Activated naive CD4-positive, alpha-beta T cell treated with anti-CD3 and anti-CD28 coated beads, Interleukin-2, amount 50 U/mL, for 16 hours (primary cell): ENCODE measurements around the gene HINT2.
A peak's percentile ranks its signal among the peaks of the same experiment; 100 is the strongest.

Experiments
- DNase-seq: peaks from one replicate; pipeline ENCODE4 v3.0.0-alpha.2; 2020

HINT2 gene

DNA sequence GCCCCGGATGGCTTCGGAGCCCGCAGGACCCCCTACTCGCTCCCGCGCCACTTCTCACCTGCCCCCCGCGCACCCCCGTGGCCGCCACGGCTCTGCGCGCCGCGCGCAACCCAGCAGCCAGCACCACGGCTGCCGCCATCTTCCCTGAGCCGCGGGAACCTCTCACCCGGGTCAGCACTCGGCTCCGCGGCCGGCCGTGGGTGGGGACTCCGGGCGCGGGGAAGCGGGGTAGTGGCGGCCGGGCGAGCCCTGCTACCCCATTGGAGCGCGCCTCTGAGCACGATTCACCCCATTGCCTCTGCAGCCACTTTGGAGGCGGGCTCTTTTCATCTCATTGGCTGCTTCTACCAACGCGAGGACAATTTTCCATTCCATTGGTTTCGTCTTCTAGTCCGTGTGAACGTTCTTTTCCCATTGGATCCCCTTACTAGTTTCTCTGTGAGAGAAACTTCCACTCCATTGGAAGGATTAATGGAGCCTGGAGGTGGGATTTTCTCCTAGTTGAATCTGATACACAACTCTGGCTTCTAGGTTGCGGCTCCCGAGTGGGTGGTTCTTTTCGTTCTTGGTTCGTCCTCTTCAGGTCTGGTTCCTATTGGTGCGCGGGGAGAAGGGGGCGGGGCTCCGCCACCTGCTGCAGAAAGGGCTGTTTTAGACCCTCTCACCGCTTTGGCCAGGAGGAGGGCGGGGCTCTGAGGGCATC, at the start of gene HINT2:
HINT2 (minus strand) TSS at position 202 of the 703 bp plus-strand sequence; CDS start at position 139, 63 bp downstream.
- peak; percentile 99 for DNase-seq

DNA sequence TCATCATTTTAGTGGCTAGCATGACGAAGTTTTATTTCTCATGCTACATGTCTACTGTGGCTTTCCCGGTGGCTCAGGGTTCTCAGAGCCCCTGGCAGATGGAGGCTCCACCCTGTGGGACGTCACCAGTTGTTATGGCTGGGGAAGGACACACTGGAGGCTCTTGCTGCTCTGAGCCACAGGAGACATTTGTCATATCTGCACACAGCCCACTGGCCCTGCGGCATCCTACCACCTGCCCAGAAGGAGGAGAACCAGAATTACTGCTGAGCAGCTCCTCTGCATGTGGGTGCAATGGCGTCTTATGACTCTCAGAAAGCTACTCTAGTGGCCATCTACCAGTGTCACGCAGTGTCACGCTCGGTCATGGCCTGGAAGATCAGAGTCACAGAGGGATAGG, 48.7 kb upstream of the HINT2 start:
- no peak for DNase-seq

DNA sequence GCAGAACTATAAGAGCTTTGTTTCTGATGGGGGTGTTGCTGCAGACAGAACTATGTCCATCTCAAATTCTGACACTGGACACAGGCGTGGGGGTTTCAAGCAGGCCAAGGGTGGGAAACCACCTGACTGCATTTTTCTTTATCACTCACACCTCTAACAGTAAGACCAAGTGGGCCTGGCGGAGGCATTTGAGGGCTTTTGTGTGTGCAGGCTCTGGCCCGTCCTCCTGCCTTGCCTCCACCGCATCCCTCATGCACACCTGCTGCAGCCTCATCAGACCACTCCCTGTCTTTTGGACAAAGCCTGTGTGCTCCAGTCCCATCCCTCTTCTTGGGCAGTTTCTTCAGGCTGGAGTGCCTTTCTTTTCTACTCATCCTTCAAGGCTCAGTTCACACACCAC, 47.5 kb upstream of the HINT2 start:
- no peak for DNase-seq

DNA sequence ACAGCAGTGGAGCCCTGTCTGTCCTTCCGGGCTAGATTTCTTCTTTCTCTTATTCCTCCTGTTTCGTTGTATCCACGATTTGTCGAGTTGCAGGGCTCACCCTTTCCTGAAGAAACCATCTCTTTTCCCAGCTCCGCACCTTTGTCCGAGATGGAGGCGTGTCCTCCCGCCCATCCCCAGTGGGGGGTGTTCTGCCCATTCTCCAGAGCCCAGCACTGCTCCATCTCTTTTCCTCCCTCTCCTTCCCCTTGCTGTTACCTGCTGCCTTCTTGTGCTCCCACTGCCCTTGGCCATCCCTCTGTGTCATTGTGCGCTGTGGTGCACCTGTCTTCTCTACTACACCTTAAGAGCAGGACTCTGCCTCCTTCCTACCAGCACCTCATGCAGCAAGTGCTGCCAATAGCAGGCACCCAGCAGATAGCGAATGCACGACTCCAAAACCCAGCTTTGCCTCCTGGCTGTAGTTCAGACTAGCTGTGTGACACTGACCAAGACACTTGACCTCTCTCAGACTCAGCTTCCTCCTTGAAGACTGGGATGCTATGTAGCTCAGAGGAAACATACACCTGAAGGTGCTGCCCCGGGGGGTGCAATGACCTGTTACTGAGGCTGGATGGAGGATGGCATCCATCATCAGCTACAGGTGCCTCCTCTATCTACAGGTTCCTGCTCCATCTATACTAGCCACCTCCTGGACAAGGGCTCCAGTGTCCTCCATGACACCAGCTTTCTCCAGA, 46.5 kb upstream of the HINT2 start:
- DNase-seq, result no peak

DNA sequence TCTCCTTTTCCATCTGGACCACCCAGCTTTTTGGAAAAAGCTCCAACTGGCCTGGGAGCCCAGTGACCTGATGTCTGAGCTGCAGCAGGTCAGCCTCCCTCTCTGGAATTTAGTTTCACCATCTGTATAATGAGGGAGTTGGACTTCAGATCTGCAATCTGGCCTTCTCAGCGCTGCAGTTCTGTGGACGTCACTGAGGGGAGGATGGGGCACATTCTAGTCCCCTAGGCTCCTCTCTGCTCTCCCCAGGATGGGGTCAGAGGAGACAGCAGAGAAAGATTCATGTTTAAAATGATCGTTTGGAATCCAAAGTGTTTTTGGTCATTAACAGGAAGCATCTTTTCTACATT, 45.1 kb upstream of the HINT2 start:
- no peak for DNase-seq

DNA sequence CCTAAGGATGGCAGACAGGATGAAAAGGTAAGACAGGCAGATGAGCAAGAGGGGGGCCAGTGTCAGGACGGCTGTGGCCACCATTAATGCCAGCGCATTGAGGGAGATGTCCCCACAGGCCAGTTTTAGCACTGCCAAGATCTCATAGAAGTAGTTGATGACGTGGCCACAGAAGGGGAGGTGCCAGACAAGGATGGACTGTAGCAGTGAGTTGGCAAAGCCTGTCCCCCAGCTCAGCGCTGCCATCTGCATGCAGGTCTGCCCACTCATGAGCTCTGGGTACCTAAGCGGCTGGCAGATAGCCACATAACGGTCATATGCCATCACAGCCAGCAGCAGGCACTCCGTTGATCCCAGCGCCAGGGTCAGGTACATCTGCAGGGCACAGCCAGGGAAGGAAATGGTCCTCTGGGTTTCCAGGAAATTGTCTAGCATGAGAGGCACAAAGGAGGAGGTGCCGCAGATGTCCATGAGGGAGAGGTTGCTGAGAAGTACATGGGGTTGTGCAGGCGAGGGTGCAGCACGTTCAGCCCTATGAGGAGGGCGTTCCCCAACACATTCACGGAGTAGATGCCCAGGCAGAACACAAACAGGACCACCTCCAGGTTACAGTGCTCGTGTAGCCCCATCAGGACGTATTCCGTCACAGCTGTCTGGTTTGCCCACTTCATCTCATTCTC, 44.6 kb upstream of the HINT2 start:
- DNase-seq, result no peak

DNA sequence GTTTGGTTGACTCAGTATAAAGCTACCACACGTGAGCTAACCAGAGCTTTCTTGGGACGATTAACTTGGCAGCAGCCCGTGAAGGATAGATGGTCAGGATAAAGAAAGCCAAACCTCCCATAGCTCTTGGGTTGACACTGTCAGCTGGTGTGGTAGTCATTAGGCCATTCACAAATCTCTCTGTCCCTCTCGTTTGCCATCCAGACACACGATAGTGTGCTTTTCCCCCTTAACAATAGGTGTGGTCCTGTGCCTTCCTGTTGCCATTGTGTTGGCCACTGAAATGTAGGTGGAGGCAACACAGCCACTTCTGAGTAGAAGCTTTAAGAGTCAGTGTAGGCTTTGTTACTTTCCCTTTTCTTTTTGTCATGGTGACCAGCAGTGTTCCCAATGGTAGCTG, 43.6 kb upstream of the HINT2 start:
- DNase-seq, result no peak

DNA sequence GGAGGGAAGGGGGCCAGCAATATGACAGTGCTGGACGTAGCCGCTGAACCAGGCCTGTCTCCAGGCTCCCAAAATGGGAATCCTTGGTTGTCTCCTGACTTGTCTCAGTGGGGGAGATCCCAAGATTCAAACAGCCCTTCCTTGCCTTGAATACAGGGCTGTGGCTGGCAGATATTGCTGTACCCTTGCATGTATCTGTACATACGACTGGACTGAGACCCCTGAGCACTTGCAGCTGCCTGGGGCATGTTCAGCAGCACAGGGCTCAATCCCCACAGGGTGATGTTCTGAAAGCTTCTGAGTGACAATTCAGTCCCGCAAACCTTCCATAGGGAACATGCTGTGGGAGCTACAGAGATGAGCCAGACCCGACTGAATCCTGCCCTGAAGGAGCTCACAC, 42.0 kb upstream of the HINT2 start:
- DNase-seq, result no peak

DNA sequence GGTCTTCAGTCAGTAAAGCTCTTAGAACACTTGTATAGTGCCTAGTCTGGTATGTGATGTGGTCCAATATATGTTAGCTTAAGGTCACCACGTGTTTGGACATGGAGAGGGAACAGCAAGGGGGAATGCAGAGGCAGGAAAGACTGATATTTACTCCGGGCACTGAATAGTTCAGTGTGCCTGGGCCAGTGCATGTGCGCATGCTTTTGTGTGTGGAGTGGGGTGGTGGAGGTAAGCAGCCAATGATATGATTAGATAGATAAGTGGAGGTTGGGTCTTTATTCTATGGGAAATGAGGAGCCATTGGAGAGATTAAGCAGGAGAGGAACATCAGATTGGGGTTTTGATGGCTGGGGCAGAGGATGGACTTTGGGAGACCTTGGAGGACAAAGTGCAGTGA, 41.4 kb upstream of the HINT2 start:
- no peak for DNase-seq

DNA sequence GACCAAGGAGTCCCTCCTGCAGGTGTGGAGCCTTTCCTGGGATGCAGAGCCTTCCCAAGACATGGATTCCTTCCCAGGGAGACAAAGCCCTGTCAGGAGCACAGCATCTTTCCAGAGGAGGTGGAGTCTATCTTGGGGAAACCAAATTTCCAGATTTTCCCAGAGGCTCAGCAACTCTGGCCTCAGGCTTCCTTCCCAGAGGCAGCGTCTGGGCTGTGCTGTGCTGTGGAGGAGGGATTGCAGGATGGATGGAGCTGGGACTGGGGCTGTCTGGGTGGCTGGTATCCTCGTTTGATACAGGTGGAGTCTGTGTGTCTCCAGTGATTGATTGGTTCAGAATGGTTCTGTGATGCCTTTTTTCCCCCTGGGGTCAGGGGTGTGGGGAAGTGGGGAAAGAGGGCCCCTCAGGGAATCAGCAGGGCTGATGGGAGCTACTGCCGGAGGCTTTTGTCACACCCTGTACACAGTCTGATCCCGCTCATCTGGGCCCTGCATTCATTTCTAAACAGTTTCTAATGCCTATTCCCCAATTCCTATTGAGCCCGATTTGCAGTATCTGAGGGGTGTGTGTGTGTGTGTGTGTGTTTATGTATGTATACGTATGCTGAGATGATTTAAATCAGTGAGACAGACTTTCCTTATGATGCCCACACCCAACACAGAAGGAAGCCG, 39.4 kb upstream of the HINT2 start:
- DNase-seq, result no peak

DNA sequence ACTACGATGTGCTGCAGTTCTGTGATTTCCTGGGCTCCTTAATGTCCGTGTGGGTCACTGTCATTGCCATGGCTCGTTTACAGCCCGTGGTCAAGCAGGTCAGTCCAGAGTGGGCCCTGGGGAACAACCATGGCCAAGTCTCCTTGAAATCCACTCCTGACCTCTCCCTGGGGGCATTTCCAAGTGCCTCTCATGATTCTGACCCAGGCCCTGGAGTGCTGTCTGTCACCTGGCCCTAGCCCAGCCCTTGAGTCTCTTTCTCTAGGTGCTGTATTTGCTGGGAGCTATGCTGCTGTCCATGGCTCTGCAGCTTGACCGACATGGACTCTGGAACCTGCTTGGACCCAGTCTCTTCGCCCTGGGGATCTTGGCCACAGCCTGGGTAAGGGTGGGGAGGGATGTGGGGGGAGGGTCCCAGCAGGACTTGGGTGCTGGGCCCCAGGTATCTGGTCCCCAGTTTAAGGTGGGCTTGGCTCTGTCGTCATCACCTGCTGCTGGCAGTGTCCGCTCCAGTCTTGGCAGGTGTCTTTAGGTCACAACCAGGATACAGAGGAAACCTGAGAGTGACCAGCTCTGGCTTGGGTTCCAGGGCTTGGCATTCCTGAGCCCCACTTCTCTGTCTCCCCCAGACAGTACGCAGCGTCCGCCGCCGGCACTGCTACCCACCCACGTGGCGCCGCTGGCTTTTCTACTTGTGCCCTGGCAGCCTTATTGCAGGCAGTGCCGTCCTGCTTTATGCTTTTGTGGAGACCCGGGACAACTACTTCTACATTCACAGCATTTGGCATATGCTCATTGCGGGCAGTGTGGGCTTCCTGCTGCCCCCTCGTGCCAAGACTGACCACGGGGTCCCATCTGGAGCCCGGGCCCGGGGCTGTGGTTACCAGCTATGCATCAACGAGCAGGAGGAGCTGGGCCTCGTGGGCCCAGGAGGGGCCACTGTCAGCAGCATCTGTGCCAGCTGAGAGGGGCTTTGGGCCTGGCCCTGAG, 38.3 kb upstream of the HINT2 start:
- no peak for DNase-seq

DNA sequence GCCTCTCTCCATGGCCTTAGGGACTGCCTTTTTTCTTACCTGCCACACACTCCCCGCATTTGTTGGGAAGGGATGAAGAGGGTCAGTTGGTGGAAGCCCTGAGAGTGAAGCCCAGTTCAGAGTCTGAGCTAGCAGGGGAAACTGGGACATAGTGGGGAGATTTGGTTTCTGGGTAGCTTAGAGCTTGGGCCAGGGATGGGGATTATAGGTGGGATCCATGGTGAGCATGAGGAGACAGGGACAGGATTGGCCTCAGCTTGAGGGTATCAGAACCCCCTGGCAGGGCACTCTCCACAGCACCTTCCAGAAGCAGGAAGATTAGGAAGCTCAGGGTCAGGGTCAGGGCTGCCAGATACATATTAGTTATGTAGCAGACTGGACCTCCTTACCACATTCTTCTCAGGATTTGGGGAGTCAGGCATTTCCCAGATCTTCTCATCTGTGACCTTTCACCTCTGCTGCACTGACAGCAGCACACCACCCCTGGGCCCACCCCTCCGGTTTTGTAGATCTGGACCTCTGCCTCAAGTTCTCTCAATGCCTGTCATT, 37.5 kb upstream of the HINT2 start:
- DNase-seq, result no peak

DNA sequence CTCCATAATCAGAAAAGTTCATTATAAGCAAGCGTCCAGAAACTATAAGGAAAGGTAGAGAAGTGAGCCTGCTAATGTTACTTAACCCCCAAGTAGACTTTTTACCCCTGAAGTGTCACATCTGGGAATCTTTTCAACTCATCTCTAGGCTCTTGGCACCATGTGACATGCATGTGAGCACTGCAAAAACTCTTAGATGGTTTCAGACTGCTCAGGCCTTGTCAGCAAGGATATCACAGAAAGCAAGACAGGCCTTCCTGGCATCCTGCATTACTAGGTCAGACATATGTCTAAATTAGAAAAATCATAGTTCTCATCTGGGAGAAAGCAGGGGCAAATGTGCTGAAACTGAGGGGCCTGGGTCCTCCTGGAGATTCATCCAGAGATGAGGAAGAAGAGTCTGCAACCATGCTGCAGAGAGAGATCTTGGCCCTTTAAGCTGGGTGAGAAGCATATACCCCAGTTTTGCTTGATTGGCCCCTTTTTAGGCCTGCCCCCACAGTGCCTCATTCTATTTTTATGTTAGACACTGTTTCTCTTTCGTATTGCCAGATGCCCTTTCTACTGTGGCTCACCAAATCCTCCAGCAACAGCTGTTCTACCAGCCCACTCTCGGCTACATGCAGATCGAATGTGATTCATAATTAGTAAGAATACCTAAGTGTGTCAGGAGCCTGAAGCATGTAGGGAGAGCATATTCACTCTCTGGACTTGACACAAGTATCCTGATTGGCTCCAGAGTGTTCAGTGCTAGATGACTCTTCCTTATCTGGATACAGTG, 33.1 kb upstream of the HINT2 start:
- DNase-seq, result no peak

DNA sequence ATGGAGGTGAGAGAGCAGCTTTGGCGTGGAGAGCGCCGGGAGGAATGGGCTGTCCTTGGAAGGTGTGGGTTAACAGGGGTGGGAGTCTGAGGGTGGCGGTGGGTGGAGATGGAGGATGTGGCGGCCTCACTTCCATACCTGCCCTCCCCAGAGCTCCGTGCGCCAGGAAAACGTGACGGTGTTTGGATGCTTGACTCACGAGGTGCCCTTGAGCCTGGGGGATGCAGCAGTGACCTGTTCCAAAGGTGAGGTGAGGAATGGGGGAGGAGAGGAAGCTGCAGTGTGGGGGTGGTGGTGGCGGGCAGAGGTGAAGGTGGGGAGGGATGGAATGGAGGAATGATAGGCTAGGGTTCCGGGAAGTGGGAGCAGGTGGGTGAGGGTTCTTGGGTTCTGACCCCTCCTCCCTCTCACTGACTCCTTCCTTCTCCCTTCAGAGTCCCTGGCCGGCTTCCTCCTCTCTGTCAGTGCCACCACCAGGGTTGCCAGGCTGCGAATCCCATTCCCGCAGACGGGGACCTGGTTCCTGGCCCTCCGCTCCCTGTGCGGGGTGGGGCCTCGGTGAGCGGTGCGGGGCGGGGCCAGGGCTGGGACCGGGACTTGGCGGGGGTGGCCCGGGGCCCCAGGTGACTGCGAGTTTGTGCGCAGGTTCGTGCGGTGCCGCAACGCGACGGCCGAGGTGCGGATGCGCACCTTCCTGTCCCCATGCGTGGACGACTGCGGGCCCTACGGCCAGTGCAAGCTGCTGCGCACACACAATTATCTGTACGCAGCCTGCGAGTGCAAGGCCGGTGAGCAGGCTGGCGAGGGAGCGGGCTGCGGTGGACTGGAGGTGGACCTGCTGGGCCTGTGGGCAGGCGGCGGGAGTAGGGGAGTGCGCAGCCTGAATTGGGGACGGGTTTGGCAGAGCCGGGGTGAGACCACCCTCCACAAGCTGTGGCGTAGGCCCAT, 31.3 kb upstream of the HINT2 start:
- DNase-seq, result no peak

DNA sequence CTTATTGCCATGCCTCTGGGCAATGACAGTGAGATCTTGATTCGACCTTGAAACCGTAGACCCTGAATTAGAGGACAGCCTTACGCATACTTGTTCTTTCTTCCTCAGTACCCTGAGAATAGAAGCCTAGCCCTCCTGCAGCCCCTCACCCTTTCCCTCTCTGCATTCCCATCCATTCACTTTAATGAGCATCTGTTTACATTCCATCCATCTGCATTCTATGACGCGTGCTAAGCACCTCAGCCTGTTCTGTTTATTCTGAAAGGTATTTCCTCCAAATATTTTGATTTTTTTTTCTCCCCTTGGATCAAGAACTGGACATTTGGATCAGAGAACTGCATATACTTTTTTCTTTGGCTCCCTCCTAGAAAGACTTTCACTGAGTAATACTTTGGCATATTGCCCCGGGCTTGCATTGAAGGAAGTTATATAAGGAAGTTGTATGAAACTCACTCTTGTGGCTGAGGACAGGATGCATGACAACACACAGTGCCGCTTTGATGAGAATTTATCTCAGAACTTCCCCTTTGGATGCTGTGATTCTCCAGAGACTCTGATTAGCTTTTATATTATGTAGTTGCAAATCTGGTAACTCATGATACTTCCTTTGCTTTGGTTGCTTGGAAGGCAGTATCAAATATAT, 29.9 kb upstream of the HINT2 start:
- DNase-seq, result no peak

DNA sequence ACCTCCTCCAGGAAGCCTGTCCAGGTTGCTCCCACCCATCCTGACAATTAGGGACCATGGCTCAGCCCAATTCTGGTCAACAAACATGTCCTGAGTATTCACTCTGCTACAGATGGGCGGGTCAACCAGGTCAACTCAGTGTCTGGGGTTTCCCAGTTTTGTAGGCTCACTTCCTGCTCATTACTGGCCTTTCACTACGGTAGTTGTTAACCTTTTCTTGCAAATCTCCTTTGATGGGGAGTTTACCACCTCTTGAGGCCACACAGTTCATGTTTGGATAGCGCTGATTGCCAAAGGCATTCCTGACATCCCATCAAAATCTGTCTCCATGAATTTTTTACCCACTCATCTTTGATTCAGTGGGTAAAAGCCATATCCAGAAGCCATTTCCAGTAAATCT, 28.0 kb upstream of the HINT2 start:
- no peak for DNase-seq

DNA sequence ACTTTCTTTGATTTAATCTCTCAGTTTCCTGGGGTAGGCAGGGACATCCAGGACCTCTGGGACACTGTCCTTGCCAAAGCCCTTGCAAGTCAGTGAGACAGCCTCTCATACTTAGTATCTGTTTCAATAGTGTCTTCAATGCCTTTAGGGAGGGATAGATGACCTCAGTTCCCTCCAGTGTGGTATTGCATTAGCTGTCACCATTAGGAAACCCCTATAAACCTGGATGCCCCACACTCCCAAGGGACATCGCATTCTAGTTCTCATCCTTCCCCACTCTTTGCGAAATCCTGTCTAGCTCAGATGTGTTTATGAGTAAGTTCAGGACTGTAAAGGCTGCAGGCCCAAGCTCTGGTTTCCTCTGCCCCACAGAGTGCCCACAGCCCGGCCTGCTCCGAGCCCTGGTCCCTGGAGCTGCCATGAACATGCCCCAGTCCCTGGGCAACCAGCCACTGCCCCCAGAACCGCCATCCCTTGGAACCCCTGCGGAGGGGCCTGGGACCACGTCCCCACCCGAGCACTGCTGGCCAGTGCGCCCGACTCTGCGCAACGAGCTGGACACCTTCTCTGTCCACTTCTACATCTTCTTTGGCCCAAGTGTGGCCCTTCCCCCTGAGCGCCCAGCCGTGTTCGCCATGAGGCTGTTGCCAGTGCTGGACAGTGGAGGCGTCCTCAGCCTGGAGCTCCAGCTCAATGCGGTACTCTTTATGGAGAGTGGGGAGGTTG, 27.3 kb upstream of the HINT2 start:
- no peak for DNase-seq

DNA sequence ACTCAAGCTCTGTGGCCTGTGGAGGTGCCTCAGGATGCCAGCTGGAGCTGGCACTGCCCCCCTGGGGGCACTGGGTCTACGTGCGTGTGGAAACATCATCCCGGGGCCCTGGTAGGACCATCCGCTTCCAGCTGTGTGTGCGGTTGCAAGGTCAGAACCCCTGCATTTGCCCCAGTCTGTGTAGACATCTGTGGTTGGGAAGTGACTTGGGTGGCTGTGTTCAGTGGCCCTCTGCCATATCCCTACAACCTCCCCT, 26.7 kb upstream of the HINT2 start:
- no peak for DNase-seq
